K562 (cell line): ENCODE results near the gene ARL6IP6. TPM values are rescaled to one million over a fixed set of nuclear protein-coding genes. Genes with fewer than 3 reads are reported as not detected.

Experiments used
- ATAC-seq: fragments of 200-7000 bp; cut with Tn5 transposase; 3 replicates; pipeline ENCODE4 v1.9.1; 2020; ENCODE audit warnings: moderate library complexity
- BruUV-seq: library from RNA; stranded (reverse); fragments of 400-500 nt; replicated peaks from 2 replicates; lab custom pipeline; 2021; lab: Mats Ljungman, UMichigan
- CTCF ChIA-PET: fragments of 300-600 bp; formaldehyde crosslinking; extraction: SDS; loops from one replicate; lab custom pipeline; 2021; ENCODE audit warnings: low intra/inter-chr PET ratio; lab: Yijun Ruan, JAX
- POLR2A ChIA-PET: fragments of 300-600, 350-650 bp; sonication (Branson Sonifier 250); formaldehyde crosslinking; extraction: SDS; loops from one replicate; lab custom pipeline; 2021; ENCODE audit warnings: antibody characterized with exemption, inconsistent platforms; lab: Yijun Ruan, JAX
- DNase-seq, 4 experiments: peaks; one replicate each; pipeline versions ENCODE4 v3.0.0 to v3.0.0-alpha.2; 2011 to 2018; ENCODE audit warnings: low spot score in 3 of 4, mixed read lengths in 3 of 4; ENCODE audit errors: extremely low read depth in 1 of 4
- FAIRE-seq: peaks from 2 replicates; lab custom pipeline; 2011; peaks lifted over from hg19 to GRCh38; lab: Jason Lieb, UNC
- H2AFZ ChIP-seq: 2 replicates; pipeline ENCODE4 v1.6.0; 2011; ENCODE audit warnings: low read depth, low read length, control low read depth, inconsistent platforms
- H3K27ac ChIP-seq: fragments of 200-600 bp; 3 replicates; pipeline ENCODE4 v1.8.0; 2011; ENCODE audit warnings: low read depth, mild to moderate bottlenecking, control low read depth, inconsistent platforms, low read length, moderate library complexity, mixed read lengths; ENCODE audit errors: extremely low read depth
- H3K27me3 ChIP-seq, 2 experiments: fragments of 300-600 bp in 1 of 2; 2 replicates in 1 of 2; 3 replicates in 1 of 2; pipeline versions ENCODE4 v1.6.0 to v1.8.0; 2011; ENCODE audit warnings: inconsistent platforms in 2 of 2, low read length in 2 of 2, mild to moderate bottlenecking in 1 of 2, mixed read lengths in 1 of 2, moderate library complexity in 1 of 2; ENCODE audit not compliant: control insufficient read depth in 2 of 2, insufficient read depth in 2 of 2
- H3K36me3 ChIP-seq: fragments of 300-600 bp; 3 replicates; pipeline ENCODE4 v1.8.0; 2011; ENCODE audit warnings: mild to moderate bottlenecking, low read length, inconsistent platforms; ENCODE audit not compliant: control insufficient read depth, insufficient read depth
- H3K4me1 ChIP-seq, 2 experiments: fragments of 200-600 bp in 1 of 2; replicated peaks in 1 of 2; 2 replicates in 1 of 2; 3 replicates in 1 of 2; pipeline versions ENCODE4 v1.5.1 to v1.8.0; 2011; ENCODE audit warnings: inconsistent platforms in 2 of 2, low read length in 2 of 2, mild to moderate bottlenecking in 1 of 2, mixed read lengths in 1 of 2, moderate library complexity in 1 of 2; ENCODE audit not compliant: control insufficient read depth in 2 of 2, insufficient read depth in 2 of 2
- H3K4me2 ChIP-seq: 2 replicates; pipeline ENCODE4 v1.6.1; 2011; ENCODE audit warnings: low read length, control low read depth, inconsistent platforms, mixed read lengths; ENCODE audit not compliant: insufficient read depth
- H3K4me3 ChIP-seq: fragments of 200-600 bp; sonication (generic), shearing (Covaris generic); 2 replicates; pipeline ENCODE4 v1.5.1; 2016; ENCODE audit warnings: control low read depth, inconsistent platforms
- H3K79me2 ChIP-seq: fragments of 200-600 bp; 3 replicates; pipeline ENCODE4 v1.8.0; 2011; ENCODE audit warnings: low read length, inconsistent platforms; ENCODE audit not compliant: control insufficient read depth, insufficient read depth
- H3K9ac ChIP-seq, 2 experiments: 2 replicates each; pipeline versions ENCODE4 v1.6.0 to v1.6.1; 2011; ENCODE audit warnings: low read depth in 2 of 2, low read length in 2 of 2, control low read depth in 1 of 2, inconsistent platforms in 1 of 2, mild to moderate bottlenecking in 1 of 2, mixed read lengths in 1 of 2; ENCODE audit not compliant: insufficient read depth in 1 of 2
- H3K9me1 ChIP-seq: one replicate; pipeline ENCODE4 v1.6.0; 2011; ENCODE audit warnings: inconsistent platforms, mild to moderate bottlenecking, low read length, moderate library complexity; ENCODE audit not compliant: control insufficient read depth, insufficient read depth
- H3K9me3 ChIP-seq: replicated peaks from 2 replicates; pipeline ENCODE4 v1.5.1; 2011; ENCODE audit warnings: low read depth, low read length, inconsistent platforms; ENCODE audit not compliant: control insufficient read depth, insufficient read depth
- H4K20me1 ChIP-seq: replicated peaks from 2 replicates; pipeline ENCODE4 v1.6.1; 2011; ENCODE audit warnings: low read length, inconsistent platforms, mixed read lengths; ENCODE audit not compliant: control insufficient read depth, insufficient read depth
- CBX5 ChIP-seq: IDR thresholded peaks from 2 replicates; pipeline ENCODE4 v1.6.1; 2014; ENCODE audit warnings: low read depth, borderline replicate concordance
- CHD1 ChIP-seq: fragments of 200-600 bp; sonication (generic); IDR thresholded peaks from one replicate; pipeline ENCODE4 v1.6.1; 2012; ENCODE audit warnings: mild to moderate bottlenecking, moderate library complexity, low read length, inconsistent platforms
- MCM7 ChIP-seq, 2 experiments: fragments of 450-650 bp; IDR thresholded peaks; 2 replicates each; pipeline ENCODE4 v1.6.1; 2016 to 2018
- ZBTB43 ChIP-seq: sonication (generic); formaldehyde crosslinking; IDR thresholded peaks from 2 replicates; pipeline ENCODE4 v1.8.0; 2023; ENCODE audit warnings: mild to moderate bottlenecking, missing genetic modification reagents
- ZFP1 ChIP-seq: fragments of 450-650 bp; formaldehyde crosslinking; IDR thresholded peaks from 2 replicates; pipeline ENCODE4 v1.4.0; 2020; ENCODE audit warnings: mild to moderate bottlenecking, mixed read lengths
- ZFP30 ChIP-seq: fragments of 250-450 bp; sonication (Bioruptor Pico); IDR thresholded peaks from 2 replicates; pipeline ENCODE4 v1.8.0; 2022; ENCODE audit warnings: moderate library complexity, mild to moderate bottlenecking, inconsistent platforms, borderline replicate concordance
- ZKSCAN8 ChIP-seq: fragments of 200-800 bp; sonication (Bioruptor generic); IDR thresholded peaks from 2 replicates; pipeline ENCODE4 v1.6.1; 2016; ENCODE audit warnings: missing genetic modification characterization, missing compliant biosample characterization
- WGBS: fragments of 100-300 bp; shearing (Covaris generic); methylation state at CpG from one replicate; pipeline ENCODE4 v1.1.6; 2016; ENCODE audit warnings: low coverage, mixed read lengths; ENCODE audit not compliant: insufficient coverage; ENCODE audit errors: missing lambda C conversion rate; 5-methylcytosine and 5-hydroxymethylcytosine counted together
- in situ Hi-C: fragments of 300-500 bp; cut with MboI; formaldehyde crosslinking; loops from 4 replicates; pipeline ENCODE4 v1.15.0; 2018; ENCODE audit warnings: inconsistent platforms, mixed read lengths
- intact Hi-C: fragments of 100-400 bp; cut with micrococcal nuclease; formaldehyde crosslinking; loops from 2 replicates; pipeline ENCODE4 v1.14.2; 2022
- polyA plus RNA-seq, 8 experiments: library from polyadenylated mRNA; depleted of rRNA in 4 of 8; stranded (reverse) in 5 of 8; unstranded in 3 of 8; fragments of >200 nt; fragmentation: Nextera tagmentation in 2 of 8; fragmentation: Illumina TruSeq in 1 of 8; extraction: Ambion mirVana in 2 of 8; extraction: Trizol in 1 of 8; gene quantifications; 2 replicates each; pipeline versions ENCODE4 v1.2.1 to v1.2.3, GENCODE V29; 2011 to 2014; ENCODE audit warnings: inconsistent platforms in 1 of 8, missing spikeins in 1 of 8
- total RNA-seq, 7 experiments: library from RNA; depleted of rRNA in 6 of 7; stranded (reverse); fragments of >200 nt in 6 of 7; fragmentation: Illumina TruSeq in 2 of 7; extraction: Trizol in 2 of 7; gene quantifications; 2 replicates each; pipeline versions ENCODE4 v1.2.1 to v1.2.3, GENCODE V29; 2011 to 2021; ENCODE audit warnings: low replicate concordance in 1 of 7

The ARL6IP6 gene
- total and polyA plus RNA-seq, 9 of the 15 experiments (the other 6 are each of a cell fraction or from before 2014, with no cell fraction given): 19.2 to 98.5 (median 36.2) TPM

DNA sequence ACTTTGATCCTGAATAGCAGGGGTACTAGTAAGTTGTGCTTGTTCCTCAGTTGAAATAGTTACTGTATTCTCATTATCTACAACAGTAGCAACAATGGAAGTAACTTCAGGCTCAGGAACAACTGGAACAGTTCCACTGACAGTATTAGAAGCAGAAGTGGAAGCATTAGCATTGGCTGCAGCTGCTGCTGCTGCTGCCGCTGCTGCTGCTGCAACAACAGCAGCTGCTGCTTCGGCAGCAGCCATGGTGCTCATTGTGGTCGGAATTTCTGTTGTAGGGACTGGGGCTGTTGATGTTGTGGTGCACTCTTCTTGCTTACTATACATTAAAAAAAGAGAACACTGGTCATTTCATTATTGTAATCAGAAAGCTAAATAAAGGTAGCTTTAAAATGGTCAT, 42.0 kb upstream of the ARL6IP6 start:
- Histone ChIP-seq H3K36me3 (peaks cover 97% of the 10 kb centered on the region), H3K9me3 (no peaks in the 10 kb centered on the region), H3K4me2 (no peak overlapping the region), H3K4me1 (no peaks in the 10 kb centered on the region), H3K9ac (no peak overlapping the region), H3K9me1 (no peaks in the 10 kb centered on the region), H3K79me2 (peaks cover 1% of the 10 kb centered on the region; the same call in 1 of the 3 replicates), H2AFZ (no peak overlapping the region), H3K27me3 (no peaks in the 10 kb centered on the region), H3K27ac (no peak overlapping the region)
- POLR2A ChIA-PET: interaction anchor here (1.1 kb wide), 1 partner anchor 29 kb away, joined by 3 read pairs; no protein-coding TSS in a partner anchor
- WGBS: 97% methylated on average over 3 of the region's 3 CpGs
- ATAC-seq (no peak), DNase-seq (no peak)
- intact Hi-C loops: no loop called here
- no TSS peak for BruUV-seq
- TF ChIP-seq CBX5: no peak
- no peak for TF ChIP-seq ZBTB43 (CRISPR knock-in tag)
- no peak for TF ChIP-seq MCM7 (IDR thresholded peaks at IDR 0.05)
- no peak for TF ChIP-seq ZFP30 (CRISPR knock-in tag)
- no peak for TF ChIP-seq ZFP1 (CRISPR knock-in tag)
- no peak for TF ChIP-seq CHD1
- TF ChIP-seq ZKSCAN8 (CRISPR knock-in tag): no peak
- TF ChIP-seq, all 486 proteins: peak for 0
- CTCF ChIA-PET: no interaction called here
- in situ Hi-C loops: no loop called here
- no peak overlapping the region for H3K4me3 ChIP-seq
- FAIRE-seq: no peak
- no peaks in the 10 kb centered on the region for H4K20me1 ChIP-seq
